ENCODE results near the gene MOCS1.
A peak's percentile ranks its signal among the peaks of the same experiment; 100 is the strongest.

Gene MOCS1

GRCh38 chr6:39942903-39943580 lies 8.8 kb upstream of the MOCS1 start:
- no peak for ATAC-seq (replicated peaks; ENCODE audit: extremely low read depth, poor library complexity, severe bottlenecking)
- Mint-ChIP-seq H3K27me3 (peaks cover 3% of the 10 kb centered on the region), H3K4me1 (no peaks in the 10 kb centered on the region), H3K27ac (ENCODE audit: low read depth) (no peak overlapping the region), H3K36me3 (ENCODE audit: insufficient read depth) (no peaks in the 10 kb centered on the region), H3K9me3 (no peaks in the 10 kb centered on the region), H3K4me3 (no peak overlapping the region)
- no peak for DNase-seq (ENCODE audit: low spot score in 2 of 2)

- ATAC-seq (replicated peaks; ENCODE audit: extremely low read depth, poor library complexity, severe bottlenecking) (no peak), DNase-seq (ENCODE audit: low spot score in 2 of 2) (no peak)
- Mint-ChIP-seq H3K27ac (ENCODE audit: low read depth) (no peak overlapping the region), H3K4me1 (no peaks in the 10 kb centered on the region), H3K4me3 (no peak overlapping the region), H3K27me3 (peaks cover 15% of the 10 kb centered on the region), H3K36me3 (ENCODE audit: insufficient read depth) (no peaks in the 10 kb centered on the region), H3K9me3 (no peaks in the 10 kb centered on the region)
Measured at GRCh38 chr6:39941820-39942219, 7.6 kb upstream of the MOCS1 start.

GRCh38 chr6:39941138-39941537 lies 6.9 kb upstream of the MOCS1 start:
- H3K36me3 Mint-ChIP-seq (ENCODE audit: insufficient read depth), result no peaks in the 10 kb centered on the region
- no peaks in the 10 kb centered on the region for H3K4me1 Mint-ChIP-seq
- H3K27ac Mint-ChIP-seq (ENCODE audit: low read depth), result no peak overlapping the region
- no peak overlapping the region for H3K4me3 Mint-ChIP-seq
- H3K27me3 Mint-ChIP-seq, result peaks cover 21% of the 10 kb centered on the region
- DNase-seq (ENCODE audit: low spot score in 2 of 2) (no peak), ATAC-seq (replicated peaks; ENCODE audit: extremely low read depth, poor library complexity, severe bottlenecking) (no peak)
- no peaks in the 10 kb centered on the region for H3K9me3 Mint-ChIP-seq

- H3K27ac Mint-ChIP-seq (ENCODE audit: low read depth), result no peak overlapping the region
- ATAC-seq (replicated peaks; ENCODE audit: extremely low read depth, poor library complexity, severe bottlenecking), result no peak
- H3K4me3 Mint-ChIP-seq, result no peak overlapping the region
- DNase-seq (ENCODE audit: low spot score in 2 of 2), result no peak
- no peaks in the 10 kb centered on the region for H3K36me3 Mint-ChIP-seq (ENCODE audit: insufficient read depth)
- no peaks in the 10 kb centered on the region for H3K4me1 Mint-ChIP-seq
- no peaks in the 10 kb centered on the region for H3K9me3 Mint-ChIP-seq
- H3K27me3 Mint-ChIP-seq, result peaks cover 35% of the 10 kb centered on the region
Measured at GRCh38 chr6:39938773-39939654, 4.8 kb upstream of the MOCS1 start.

DNA sequence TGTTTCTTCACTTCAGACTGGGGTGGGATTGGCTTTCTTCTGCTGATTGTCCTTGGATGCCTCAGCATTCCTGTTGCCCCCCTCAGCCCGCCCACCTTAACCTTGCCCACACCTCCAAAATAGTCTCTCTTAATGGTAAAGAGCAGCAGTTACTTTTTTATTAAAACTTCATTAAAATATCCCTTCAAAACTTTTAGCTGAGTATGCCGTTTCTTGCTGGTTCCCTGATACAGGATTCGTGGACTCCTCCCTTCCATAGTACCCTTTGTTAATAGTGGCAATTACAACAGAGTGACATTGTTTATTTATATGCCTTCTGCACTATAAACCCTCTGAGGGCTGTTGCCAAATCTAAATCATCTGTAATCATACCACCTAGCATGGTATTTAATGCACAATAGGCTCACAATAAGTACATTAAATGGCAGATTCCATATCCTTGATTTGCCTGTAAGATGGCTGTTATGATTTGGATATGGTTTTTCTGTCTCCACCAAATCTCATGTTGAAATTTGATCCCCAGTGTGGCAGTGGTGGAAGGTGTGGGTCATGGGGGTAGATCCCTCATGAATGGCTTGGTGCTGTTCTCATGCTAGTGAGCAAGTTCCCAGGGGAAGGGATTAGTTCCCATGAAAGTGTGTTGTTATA lies 3.5 kb upstream of the MOCS1 start:
- peaks cover 47% of the 10 kb centered on the region for H3K27me3 Mint-ChIP-seq
- ATAC-seq (replicated peaks; ENCODE audit: extremely low read depth, poor library complexity, severe bottlenecking) (no peak), DNase-seq (ENCODE audit: low spot score in 2 of 2) (no peak)
- peaks cover 5% of the 10 kb centered on the region for H3K4me1 Mint-ChIP-seq
- H3K9me3 Mint-ChIP-seq, result no peaks in the 10 kb centered on the region
- no peak overlapping the region for H3K27ac Mint-ChIP-seq (ENCODE audit: low read depth)
- no peak overlapping the region for H3K4me3 Mint-ChIP-seq
- no peaks in the 10 kb centered on the region for H3K36me3 Mint-ChIP-seq (ENCODE audit: insufficient read depth)

DNA sequence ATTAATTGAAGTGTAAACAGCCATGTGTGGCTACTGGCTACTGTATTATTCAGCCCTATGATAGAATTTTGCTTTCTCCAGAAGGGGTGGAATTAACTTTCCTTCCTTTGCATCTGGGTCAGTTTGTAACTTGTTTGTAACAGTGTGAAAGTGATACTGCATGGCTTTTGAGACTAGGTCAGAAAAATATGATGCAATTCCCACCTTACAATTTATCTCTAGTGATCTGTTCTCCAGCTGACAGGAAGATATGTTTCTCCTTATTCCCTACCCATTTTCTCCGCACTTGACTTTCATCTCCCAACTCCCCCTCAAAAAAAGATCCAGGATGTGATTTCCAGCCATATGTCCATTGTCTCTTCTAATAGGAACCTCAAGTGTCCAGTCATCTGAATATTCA lies 2.6 kb upstream of the MOCS1 start:
- no peak overlapping the region for H3K4me3 Mint-ChIP-seq
- peaks cover 55% of the 10 kb centered on the region for H3K27me3 Mint-ChIP-seq
- no peaks in the 10 kb centered on the region for H3K9me3 Mint-ChIP-seq
- DNase-seq (ENCODE audit: low spot score in 2 of 2) (no peak), ATAC-seq (replicated peaks; ENCODE audit: extremely low read depth, poor library complexity, severe bottlenecking) (no peak)
- no peak overlapping the region for H3K27ac Mint-ChIP-seq (ENCODE audit: low read depth)
- H3K4me1 Mint-ChIP-seq, result peaks cover 5% of the 10 kb centered on the region
- no peaks in the 10 kb centered on the region for H3K36me3 Mint-ChIP-seq (ENCODE audit: insufficient read depth)

DNA sequence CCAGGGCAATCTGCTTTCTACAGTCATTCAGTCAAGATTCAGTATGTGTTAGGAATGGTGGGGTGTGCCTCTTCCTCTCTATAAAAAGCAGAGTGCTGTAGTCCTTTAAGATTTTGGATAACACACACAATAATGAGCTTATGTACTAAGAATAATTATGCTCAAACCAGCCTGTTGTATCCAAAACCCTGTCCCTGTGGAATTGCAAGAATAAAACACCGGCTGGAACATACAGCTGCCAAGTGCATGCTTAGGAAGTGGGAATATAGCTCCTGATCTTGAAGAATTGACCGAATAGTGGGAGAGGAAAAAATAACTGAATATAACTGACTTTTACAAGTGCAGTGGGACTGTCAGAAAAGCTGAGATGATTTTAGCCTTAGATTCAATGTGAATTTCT lies 979 bp upstream of the MOCS1 start:
- Mint-ChIP-seq H3K9me3 (no peaks in the 10 kb centered on the region), H3K4me3 (no peak overlapping the region), H3K27me3 (peaks cover 63% of the 10 kb centered on the region), H3K27ac (ENCODE audit: low read depth) (no peak overlapping the region), H3K4me1 (peaks cover 5% of the 10 kb centered on the region), H3K36me3 (ENCODE audit: insufficient read depth) (no peaks in the 10 kb centered on the region)
- DNase-seq (ENCODE audit: low spot score in 2 of 2) (no peak), ATAC-seq (replicated peaks; ENCODE audit: extremely low read depth, poor library complexity, severe bottlenecking) (no peak)

DNA sequence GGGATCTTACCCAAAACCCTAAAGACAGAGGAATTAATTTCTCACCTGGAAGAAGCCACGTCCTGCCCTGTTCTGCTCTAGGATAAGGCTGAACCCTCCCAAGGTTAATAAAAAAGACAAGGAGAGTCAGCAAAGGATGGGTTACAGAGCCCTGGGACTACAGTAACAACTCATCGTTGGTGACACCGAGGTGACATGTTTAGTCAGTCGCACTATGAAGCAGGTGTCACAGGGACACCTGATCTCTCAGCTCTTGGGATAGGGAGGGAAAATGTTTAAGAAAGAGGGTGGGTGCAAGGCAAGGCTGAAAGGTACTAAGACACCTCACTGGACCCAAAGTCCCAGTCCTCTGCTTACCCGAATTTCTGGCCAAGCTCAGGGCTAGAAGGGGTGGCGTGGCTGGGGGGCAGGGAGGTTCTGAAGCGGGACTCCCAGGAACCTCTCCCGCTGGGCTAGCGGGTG lies 562 bp downstream of the MOCS1 start:
- peaks cover 5% of the 10 kb centered on the region for H3K4me1 Mint-ChIP-seq
- H3K36me3 Mint-ChIP-seq (ENCODE audit: insufficient read depth), result no peaks in the 10 kb centered on the region
- H3K9me3 Mint-ChIP-seq, result no peaks in the 10 kb centered on the region
- peak overlapping the region; percentile 54 for H3K4me3 Mint-ChIP-seq
- H3K27me3 Mint-ChIP-seq, result peaks cover 78% of the 10 kb centered on the region
- ATAC-seq (replicated peaks; ENCODE audit: extremely low read depth, poor library complexity, severe bottlenecking), result no peak
- DNase-seq (ENCODE audit: low spot score in 2 of 2), result no peak
- no peak overlapping the region for H3K27ac Mint-ChIP-seq (ENCODE audit: low read depth)

DNA sequence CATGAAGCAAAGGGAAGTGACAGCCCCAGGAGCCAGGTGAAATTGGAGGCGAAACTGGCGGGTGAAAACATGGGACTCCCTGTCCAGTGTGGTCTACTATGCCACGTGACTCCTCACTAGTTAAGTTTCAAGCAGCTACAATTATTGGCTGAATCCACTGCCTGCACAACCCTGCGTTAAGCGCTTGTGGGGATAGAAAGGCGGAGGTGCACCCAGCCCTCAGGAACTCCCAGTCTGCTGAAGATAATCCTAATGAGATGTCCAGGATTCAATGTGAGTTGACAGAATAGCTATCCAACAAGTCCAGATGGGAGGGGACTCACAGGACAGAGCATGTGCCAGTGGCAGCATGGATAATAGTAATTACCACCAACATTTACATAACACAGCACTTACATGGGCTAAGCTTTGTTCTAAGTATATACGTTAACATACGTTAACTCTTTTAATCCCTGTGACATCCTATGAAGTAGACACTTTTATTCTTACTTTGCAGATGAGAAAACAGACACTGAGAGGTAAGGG lies 1.8 kb downstream of the MOCS1 start:
- no peaks in the 10 kb centered on the region for H3K9me3 Mint-ChIP-seq
- no peak overlapping the region for H3K27ac Mint-ChIP-seq (ENCODE audit: low read depth)
- ATAC-seq (replicated peaks; ENCODE audit: extremely low read depth, poor library complexity, severe bottlenecking) (no peak), DNase-seq (ENCODE audit: low spot score in 2 of 2) (no peak)
- no peak overlapping the region for H3K4me3 Mint-ChIP-seq
- H3K27me3 Mint-ChIP-seq, result peaks cover 72% of the 10 kb centered on the region
- H3K4me1 Mint-ChIP-seq, result peaks cover 5% of the 10 kb centered on the region
- H3K36me3 Mint-ChIP-seq (ENCODE audit: insufficient read depth), result no peaks in the 10 kb centered on the region

DNA sequence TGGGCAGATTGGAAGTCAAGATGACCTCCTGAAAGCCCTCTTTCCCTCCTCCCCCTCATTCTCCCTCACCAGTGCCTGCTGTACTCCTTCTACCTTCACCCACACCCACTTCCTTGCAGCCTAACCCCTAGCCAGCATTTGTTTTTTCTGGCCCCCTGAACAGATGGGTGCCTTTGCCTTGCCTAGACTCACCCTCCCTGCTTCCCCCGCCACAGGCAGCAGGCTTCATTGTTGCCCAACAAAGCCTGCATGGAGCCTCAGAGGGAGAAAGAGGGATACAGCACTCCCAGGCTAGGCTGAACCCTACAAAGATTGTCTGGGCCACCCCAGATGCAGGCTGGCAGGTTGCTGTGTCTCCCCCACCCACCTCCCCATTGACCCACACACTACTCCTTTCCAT lies 2.7 kb downstream of the MOCS1 start:
- peaks cover 5% of the 10 kb centered on the region for H3K4me1 Mint-ChIP-seq
- no peaks in the 10 kb centered on the region for H3K36me3 Mint-ChIP-seq (ENCODE audit: insufficient read depth)
- H3K4me3 Mint-ChIP-seq, result no peak overlapping the region
- ATAC-seq (replicated peaks; ENCODE audit: extremely low read depth, poor library complexity, severe bottlenecking) (no peak), DNase-seq (ENCODE audit: low spot score in 2 of 2) (no peak)
- H3K9me3 Mint-ChIP-seq, result no peaks in the 10 kb centered on the region
- peaks cover 64% of the 10 kb centered on the region for H3K27me3 Mint-ChIP-seq
- no peak overlapping the region for H3K27ac Mint-ChIP-seq (ENCODE audit: low read depth)

GRCh38 chr6:39930540-39930939 lies 3.7 kb downstream of the MOCS1 start:
- peaks cover 54% of the 10 kb centered on the region for H3K27me3 Mint-ChIP-seq
- ATAC-seq (replicated peaks; ENCODE audit: extremely low read depth, poor library complexity, severe bottlenecking) (no peak), DNase-seq (ENCODE audit: low spot score in 2 of 2) (no peak)
- peaks cover 5% of the 10 kb centered on the region for H3K4me1 Mint-ChIP-seq
- H3K9me3 Mint-ChIP-seq, result no peaks in the 10 kb centered on the region
- no peak overlapping the region for H3K4me3 Mint-ChIP-seq
- no peak overlapping the region for H3K27ac Mint-ChIP-seq (ENCODE audit: low read depth)
- H3K36me3 Mint-ChIP-seq (ENCODE audit: insufficient read depth), result peaks cover 6% of the 10 kb centered on the region

- Mint-ChIP-seq H3K36me3 (ENCODE audit: insufficient read depth) (peaks cover 7% of the 10 kb centered on the region), H3K4me1 (peaks cover 5% of the 10 kb centered on the region), H3K27ac (ENCODE audit: low read depth) (no peak overlapping the region), H3K4me3 (no peak overlapping the region), H3K27me3 (peaks cover 47% of the 10 kb centered on the region), H3K9me3 (no peaks in the 10 kb centered on the region)
- no peak for ATAC-seq (replicated peaks; ENCODE audit: extremely low read depth, poor library complexity, severe bottlenecking)
- no peak for DNase-seq (ENCODE audit: low spot score in 2 of 2)
Measured at GRCh38 chr6:39929733-39930461, 4.4 kb downstream of the MOCS1 start.

Measured in central memory CD8-positive, alpha-beta T cell (primary cell).